Activated CD4-positive, alpha-beta memory T cell treated with anti-CD3 and anti-CD28 coated beads, Interleukin-2, amount 10 ng/mL, durations not matched to agents 7 days and 5 days (primary cell): ENCODE data around the gene ITGBL1. TPM values are rescaled to one million over a fixed set of nuclear protein-coding genes. Genes with fewer than 3 reads are reported as not detected.

ENCODE experiments used
- CTCF ChIA-PET: fragments of 350-600 bp; sonication (Branson Sonifier 250); formaldehyde crosslinking; loops from one replicate; lab custom pipeline; 2021; ENCODE audit warnings: antibody characterized with exemption, inconsistent platforms; lab: Charles Lee
- POLR2A ChIA-PET: fragments of 350-600 bp; sonication (Branson Sonifier 250); formaldehyde crosslinking; loops from one replicate; lab custom pipeline; 2021; ENCODE audit warnings: antibody characterized with exemption; lab: Charles Lee
- DNase-seq: peaks from one replicate; pipeline ENCODE4 v3.0.0-alpha.2; 2020
- H3K27ac Mint-ChIP-seq: one replicate; pipeline ENCODE4 v1.8.0; 2021; ENCODE audit warnings: mild to moderate bottlenecking, mixed read lengths
- H3K27me3 Mint-ChIP-seq: one replicate; pipeline ENCODE4 v1.8.0; 2021; ENCODE audit warnings: mixed read lengths
- H3K36me3 Mint-ChIP-seq: one replicate; pipeline ENCODE4 v1.8.0; 2021; ENCODE audit warnings: low read depth, mixed read lengths
- H3K4me1 Mint-ChIP-seq: one replicate; pipeline ENCODE4 v1.8.0; 2021; ENCODE audit warnings: mixed read lengths
- H3K4me3 Mint-ChIP-seq: one replicate; pipeline ENCODE4 v1.8.0; 2021; ENCODE audit warnings: mild to moderate bottlenecking, mixed read lengths
- H3K9me3 Mint-ChIP-seq: one replicate; pipeline ENCODE4 v1.8.0; 2021; ENCODE audit warnings: mixed read lengths
- total RNA-seq, 2 experiments: library from RNA; stranded (reverse); gene quantifications; one replicate each; pipeline ENCODE4 v1.2.3, GENCODE V29; 2021

The ITGBL1 gene
- total RNA-seq, 2 experiments from 2014 or later: not detected

DNA sequence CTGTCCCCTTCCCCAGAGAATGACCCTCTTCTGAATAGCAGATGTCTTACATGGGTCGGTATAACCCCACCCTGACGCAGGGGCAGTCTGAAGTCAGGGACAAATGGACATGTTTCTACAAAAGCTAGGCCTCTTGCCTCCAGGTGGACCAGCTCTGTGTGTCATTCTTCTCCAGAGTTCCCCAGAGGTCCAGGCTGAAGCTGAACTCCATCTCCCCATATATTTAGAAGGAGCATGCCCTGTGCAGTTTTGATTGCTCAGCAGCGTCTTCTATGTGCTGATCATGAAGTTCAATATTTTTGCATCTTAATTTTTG lies 27.4 kb upstream of the ITGBL1 start:
- H3K36me3 Mint-ChIP-seq: no peaks in the 10 kb centered on the region
- H3K4me1 Mint-ChIP-seq: no peaks in the 10 kb centered on the region
- H3K27ac Mint-ChIP-seq: no peak overlapping the region
- POLR2A ChIA-PET: no interaction called here
- no peaks in the 10 kb centered on the region for H3K9me3 Mint-ChIP-seq
- DNase-seq: no peak
- H3K27me3 Mint-ChIP-seq: peaks cover 2% of the 10 kb centered on the region
- CTCF ChIA-PET: no interaction called here
- no peak overlapping the region for H3K4me3 Mint-ChIP-seq

DNA sequence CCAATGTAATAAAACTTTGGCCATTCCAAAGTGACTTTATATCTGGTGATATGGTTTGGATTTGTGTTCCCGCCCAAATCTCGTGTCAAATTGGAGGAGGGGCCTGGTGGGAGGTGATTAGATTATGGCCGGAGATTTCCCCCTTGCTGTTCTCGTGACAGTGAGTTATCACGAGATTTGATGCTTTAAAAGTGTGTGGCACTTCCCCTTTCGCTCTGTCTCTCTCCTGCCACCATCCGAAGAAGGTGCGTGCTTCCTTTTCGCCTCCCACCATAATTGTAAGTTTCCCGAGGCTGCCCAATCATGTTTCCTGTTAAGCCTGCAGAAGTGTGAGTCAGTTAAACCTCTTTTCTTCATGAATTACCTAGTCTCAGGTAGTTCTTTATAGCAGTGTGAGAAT lies 26.9 kb upstream of the ITGBL1 start:
- Mint-ChIP-seq H3K27me3 (peaks cover 2% of the 10 kb centered on the region), H3K4me3 (no peak overlapping the region), H3K27ac (no peak overlapping the region), H3K4me1 (no peaks in the 10 kb centered on the region), H3K36me3 (no peaks in the 10 kb centered on the region), H3K9me3 (no peaks in the 10 kb centered on the region)
- DNase-seq: no peak
- POLR2A ChIA-PET: no interaction called here
- CTCF ChIA-PET: no interaction called here

DNA sequence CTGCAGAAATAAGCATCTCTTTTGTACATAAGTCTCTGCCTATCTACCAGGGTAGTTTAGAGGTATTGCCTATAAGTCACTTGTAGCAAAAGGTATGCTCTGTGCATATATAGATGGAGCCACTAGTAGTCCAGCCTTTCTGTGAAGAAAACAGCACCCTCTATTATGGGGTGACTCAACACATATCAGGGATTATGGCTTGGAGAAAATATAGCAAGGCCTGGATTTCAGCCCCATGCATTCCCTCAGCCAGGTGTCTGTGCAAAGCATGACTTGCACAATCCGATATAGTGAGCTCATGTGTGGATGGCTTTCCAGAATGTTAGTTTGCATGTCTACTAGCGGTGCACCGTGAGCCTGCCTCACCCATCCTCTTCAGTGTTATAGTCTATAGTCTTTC lies 22.7 kb upstream of the ITGBL1 start:
- Mint-ChIP-seq H3K4me1 (no peaks in the 10 kb centered on the region), H3K4me3 (no peak overlapping the region), H3K36me3 (no peaks in the 10 kb centered on the region), H3K27ac (no peak overlapping the region), H3K27me3 (peaks cover 4% of the 10 kb centered on the region), H3K9me3 (no peaks in the 10 kb centered on the region)
- no peak for DNase-seq
- ChIA-PET POLR2A (no interaction called here), CTCF (no interaction called here)

DNA sequence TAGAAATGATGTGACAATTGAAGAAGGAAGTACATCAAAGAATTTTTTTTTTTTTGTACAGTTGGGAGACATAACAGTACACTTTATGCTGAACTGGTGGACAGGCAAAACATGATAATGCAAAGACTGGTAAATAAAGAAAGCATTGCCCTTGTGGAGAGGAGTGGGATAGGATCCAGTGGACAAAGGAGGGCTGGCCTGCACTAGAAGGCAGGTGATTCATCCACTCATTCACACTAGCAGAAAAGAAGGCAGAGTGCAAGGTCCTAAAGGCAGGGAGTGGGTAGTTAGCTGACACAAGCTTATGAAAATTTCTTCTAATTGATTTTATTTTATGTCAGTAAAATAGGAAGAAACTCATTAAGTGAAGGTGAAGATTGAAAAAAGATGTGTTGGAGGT lies 18.6 kb upstream of the ITGBL1 start:
- Mint-ChIP-seq H3K9me3 (no peaks in the 10 kb centered on the region), H3K36me3 (no peaks in the 10 kb centered on the region), H3K27ac (no peak overlapping the region), H3K4me1 (no peaks in the 10 kb centered on the region), H3K4me3 (no peak overlapping the region), H3K27me3 (peaks cover 3% of the 10 kb centered on the region)
- CTCF ChIA-PET: no interaction called here
- POLR2A ChIA-PET: no interaction called here
- DNase-seq: no peak

DNA sequence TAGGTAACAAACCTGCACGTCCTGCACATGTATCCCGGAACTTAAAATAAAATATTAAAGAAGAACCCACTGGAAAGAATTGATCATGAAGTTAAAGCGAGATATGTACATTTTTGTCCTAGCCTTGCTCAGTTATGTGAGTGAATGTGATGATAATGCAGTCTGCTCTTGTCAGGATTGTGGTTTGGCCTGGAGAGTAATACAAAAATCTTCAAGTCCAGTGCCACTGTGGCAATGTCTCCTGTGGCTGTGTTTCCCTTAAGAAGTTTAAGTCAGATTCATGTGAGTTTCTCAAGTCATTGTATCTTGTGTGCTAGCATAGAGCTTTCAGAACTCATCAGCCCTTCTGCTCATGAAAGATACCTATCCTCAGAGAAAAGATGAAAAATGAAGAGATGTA lies 18.0 kb upstream of the ITGBL1 start:
- DNase-seq: no peak
- H3K9me3 Mint-ChIP-seq: no peaks in the 10 kb centered on the region
- H3K4me3 Mint-ChIP-seq: no peak overlapping the region
- ChIA-PET POLR2A (no interaction called here), CTCF (no interaction called here)
- no peaks in the 10 kb centered on the region for H3K36me3 Mint-ChIP-seq
- H3K4me1 Mint-ChIP-seq: no peaks in the 10 kb centered on the region
- peaks cover 3% of the 10 kb centered on the region for H3K27me3 Mint-ChIP-seq
- no peak overlapping the region for H3K27ac Mint-ChIP-seq

DNA sequence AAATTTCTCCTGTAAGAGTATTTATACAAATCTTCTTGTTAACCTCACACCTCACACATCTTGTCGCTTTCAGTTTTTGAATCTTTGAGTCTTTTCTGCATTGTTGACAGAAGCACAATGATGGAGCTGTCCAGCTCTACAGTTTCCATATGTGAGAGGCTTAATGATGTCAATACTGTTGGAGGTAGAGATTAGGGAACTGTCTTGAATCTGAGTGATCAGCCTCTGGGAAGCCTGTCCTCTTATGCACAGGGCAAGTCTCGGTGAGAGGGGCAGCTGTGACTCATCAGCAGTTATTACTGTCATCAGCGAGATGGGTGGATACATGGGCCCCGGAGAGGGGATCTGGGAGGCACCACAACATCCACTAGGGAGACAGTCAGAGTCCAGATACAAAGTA lies 4.6 kb upstream of the ITGBL1 start:
- no peak for DNase-seq
- Mint-ChIP-seq H3K9me3 (no peaks in the 10 kb centered on the region), H3K36me3 (no peaks in the 10 kb centered on the region), H3K4me3 (no peak overlapping the region), H3K27ac (no peak overlapping the region), H3K4me1 (no peaks in the 10 kb centered on the region), H3K27me3 (no peaks in the 10 kb centered on the region)
- POLR2A ChIA-PET: no interaction called here
- CTCF ChIA-PET: no interaction called here

DNA sequence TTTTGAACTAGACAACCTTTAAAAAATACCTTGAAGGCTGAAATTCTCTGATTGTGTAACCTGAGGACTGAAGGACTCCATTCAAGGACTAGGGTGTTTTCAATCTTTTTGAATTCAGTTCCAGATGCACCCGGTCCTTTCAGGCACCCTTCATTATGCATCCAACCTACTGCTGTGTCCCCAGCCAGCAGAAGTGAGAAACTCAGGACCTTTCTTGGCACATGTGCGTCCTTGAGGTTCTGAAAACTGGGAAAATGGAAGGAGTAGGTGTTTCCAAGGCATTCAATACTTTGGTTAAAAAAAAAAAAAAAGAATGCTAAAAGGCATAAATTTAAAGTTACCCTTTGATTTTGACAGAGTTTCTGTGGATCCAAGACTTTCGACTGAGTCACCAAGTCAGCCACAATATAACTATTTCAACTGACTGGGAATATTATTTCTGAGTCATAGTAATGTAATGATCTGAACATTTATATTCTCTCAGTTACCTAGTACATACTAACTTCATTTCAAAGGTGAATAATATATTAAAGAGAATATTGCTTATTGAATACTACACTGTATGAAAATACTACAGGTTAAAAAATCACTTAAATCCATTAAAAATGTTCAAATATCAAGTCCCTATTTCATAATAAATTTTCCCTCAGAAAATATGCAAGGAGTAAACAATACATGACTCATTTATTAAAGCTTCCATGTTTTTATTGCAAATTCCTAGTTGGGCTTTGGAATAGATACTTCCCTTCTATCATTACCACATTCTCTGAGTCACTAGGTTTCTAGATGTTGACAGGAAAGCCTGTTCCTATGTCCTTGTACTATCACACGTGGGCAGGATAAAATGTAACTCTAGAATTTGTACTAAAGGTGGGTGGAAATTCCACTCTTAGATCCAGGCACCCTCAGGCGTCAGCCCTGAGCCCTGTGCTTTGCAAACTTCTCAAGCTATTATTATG lies 2.4 kb upstream of the ITGBL1 start:
- Mint-ChIP-seq H3K27ac (no peak overlapping the region), H3K27me3 (peaks cover 12% of the 10 kb centered on the region), H3K9me3 (no peaks in the 10 kb centered on the region), H3K4me1 (peaks cover 6% of the 10 kb centered on the region), H3K36me3 (no peaks in the 10 kb centered on the region), H3K4me3 (no peak overlapping the region)
- ChIA-PET CTCF (no interaction called here), POLR2A (no interaction called here)
- DNase-seq: no peak

DNA sequence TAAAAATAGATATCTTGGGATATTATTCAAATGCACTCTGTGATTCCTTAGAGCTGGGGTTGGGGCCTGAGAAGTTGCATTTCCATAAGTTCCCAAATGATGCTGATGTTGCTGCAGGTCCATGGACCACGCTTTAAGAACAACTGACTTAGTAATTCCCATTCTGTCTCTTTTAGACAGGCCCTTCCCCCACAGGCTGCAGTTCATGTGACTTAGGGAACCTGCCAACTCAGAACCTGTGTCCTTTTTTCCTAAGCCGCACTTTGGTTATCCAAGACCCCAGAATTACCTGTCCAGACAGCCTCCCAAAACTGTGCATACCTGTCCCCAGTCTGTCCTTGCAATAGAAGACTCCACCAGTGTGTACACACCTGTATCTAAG lies 1.7 kb upstream of the ITGBL1 start:
- POLR2A ChIA-PET: no interaction called here
- CTCF ChIA-PET: no interaction called here
- H3K27me3 Mint-ChIP-seq: peaks cover 12% of the 10 kb centered on the region

DNA sequence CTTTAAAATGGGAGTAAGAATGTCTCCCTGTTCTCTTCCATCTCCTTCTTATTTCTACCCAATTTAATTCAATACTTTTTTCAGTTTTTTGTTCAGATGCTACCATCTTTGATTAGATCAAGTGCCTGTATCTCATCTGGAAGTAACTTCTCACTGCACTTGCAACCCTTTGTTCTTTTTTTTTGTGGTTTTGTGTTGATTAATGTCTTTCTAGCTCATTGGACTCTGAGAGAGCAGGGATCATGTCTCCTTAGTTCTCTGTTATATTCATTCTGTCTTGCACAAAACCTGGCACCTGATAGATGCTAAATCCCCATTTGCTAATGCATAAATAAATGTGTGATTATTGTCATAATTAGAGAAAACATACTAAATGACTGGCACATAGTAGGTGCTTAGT lies 834 bp upstream of the ITGBL1 start:
- ChIA-PET POLR2A (no interaction called here), CTCF (no interaction called here)
- H3K4me1 Mint-ChIP-seq: peaks cover 6% of the 10 kb centered on the region
- H3K9me3 Mint-ChIP-seq: no peaks in the 10 kb centered on the region
- no peak for DNase-seq
- H3K27ac Mint-ChIP-seq: no peak overlapping the region
- H3K36me3 Mint-ChIP-seq: no peaks in the 10 kb centered on the region
- peaks cover 12% of the 10 kb centered on the region for H3K27me3 Mint-ChIP-seq
- no peak overlapping the region for H3K4me3 Mint-ChIP-seq

More for the DNA sequence above, 1.7 kb upstream of the ITGBL1 start:
- Mint-ChIP-seq H3K36me3 (no peaks in the 10 kb centered on the region), H3K27ac (no peak overlapping the region), H3K4me3 (no peak overlapping the region), H3K4me1 (peaks cover 6% of the 10 kb centered on the region), H3K9me3 (no peaks in the 10 kb centered on the region)
- no peak for DNase-seq

DNA sequence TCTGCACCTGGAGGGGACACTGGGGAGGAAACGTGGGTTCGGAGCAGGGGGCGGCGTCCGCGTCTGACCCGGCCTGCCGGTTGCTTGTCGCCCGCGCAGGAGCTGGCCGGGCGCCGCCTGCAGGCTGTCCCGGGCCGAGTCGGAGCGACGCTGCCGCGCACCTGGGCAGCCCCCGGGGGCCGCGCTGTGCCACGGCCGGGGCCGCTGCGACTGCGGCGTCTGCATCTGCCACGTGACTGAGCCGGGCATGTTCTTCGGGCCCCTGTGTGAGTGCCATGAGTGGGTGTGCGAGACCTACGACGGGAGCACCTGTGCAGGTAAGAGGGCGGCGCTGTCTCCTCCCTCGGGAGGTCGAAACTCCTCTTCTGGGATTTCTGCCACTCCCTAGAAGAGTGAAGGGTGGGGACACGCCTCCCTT lies 1.3 kb downstream of the ITGBL1 start:
- POLR2A ChIA-PET: no interaction called here
- Mint-ChIP-seq H3K27ac (no peak overlapping the region), H3K4me3 (no peak overlapping the region), H3K27me3 (peaks cover 12% of the 10 kb centered on the region), H3K36me3 (no peaks in the 10 kb centered on the region), H3K4me1 (peaks cover 9% of the 10 kb centered on the region), H3K9me3 (no peaks in the 10 kb centered on the region)
- DNase-seq: no peak
- CTCF ChIA-PET: no interaction called here

DNA sequence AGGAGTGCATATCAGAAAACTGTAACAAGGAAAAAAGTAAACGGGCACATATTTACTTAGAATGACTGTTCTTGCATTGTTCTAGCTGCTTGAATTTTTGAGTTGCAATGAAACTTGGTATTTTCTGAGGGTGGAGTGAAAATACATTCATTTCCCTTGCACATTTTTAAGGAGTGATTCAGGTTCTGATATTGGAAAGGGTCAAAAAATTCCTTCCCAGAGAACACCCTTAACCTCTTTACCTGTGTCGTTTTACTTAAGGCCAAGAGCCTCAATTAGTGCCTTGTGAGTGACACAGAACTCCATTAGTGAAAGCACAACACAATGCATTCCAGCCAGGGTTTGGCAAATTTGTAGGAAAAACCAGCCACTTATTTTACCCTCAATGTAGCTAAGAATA lies 2.3 kb downstream of the ITGBL1 start:
- CTCF ChIA-PET: no interaction called here
- H3K4me1 Mint-ChIP-seq: peaks cover 9% of the 10 kb centered on the region
- H3K27me3 Mint-ChIP-seq: peaks cover 12% of the 10 kb centered on the region
- no peak for DNase-seq
- no peak overlapping the region for H3K27ac Mint-ChIP-seq
- no peaks in the 10 kb centered on the region for H3K36me3 Mint-ChIP-seq
- POLR2A ChIA-PET: no interaction called here
- H3K9me3 Mint-ChIP-seq: no peaks in the 10 kb centered on the region
- H3K4me3 Mint-ChIP-seq: no peak overlapping the region

DNA sequence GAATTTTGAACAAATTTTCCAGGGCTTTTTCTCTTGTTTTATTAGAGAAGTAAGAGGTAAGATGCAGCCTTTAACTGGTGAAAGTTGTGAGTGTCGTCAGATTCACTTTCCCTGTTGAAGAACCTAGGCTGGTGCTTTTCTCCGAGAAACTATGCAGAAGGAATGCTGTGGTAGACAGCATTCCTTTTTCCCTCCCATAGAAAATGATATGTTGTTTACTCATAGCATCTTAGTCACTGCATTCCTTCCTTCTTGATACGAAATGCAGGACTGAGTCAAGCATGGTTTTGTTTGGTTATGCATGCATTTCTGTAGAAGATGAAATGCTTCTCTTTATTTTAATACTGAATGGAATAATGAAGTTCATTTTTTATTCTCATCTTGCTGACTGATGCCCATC lies 3.4 kb downstream of the ITGBL1 start:
- Mint-ChIP-seq H3K9me3 (no peaks in the 10 kb centered on the region), H3K4me3 (no peak overlapping the region), H3K27ac (no peak overlapping the region), H3K36me3 (no peaks in the 10 kb centered on the region), H3K27me3 (peaks cover 12% of the 10 kb centered on the region), H3K4me1 (peaks cover 9% of the 10 kb centered on the region)
- POLR2A ChIA-PET: no interaction called here
- CTCF ChIA-PET: no interaction called here
- no peak for DNase-seq

DNA sequence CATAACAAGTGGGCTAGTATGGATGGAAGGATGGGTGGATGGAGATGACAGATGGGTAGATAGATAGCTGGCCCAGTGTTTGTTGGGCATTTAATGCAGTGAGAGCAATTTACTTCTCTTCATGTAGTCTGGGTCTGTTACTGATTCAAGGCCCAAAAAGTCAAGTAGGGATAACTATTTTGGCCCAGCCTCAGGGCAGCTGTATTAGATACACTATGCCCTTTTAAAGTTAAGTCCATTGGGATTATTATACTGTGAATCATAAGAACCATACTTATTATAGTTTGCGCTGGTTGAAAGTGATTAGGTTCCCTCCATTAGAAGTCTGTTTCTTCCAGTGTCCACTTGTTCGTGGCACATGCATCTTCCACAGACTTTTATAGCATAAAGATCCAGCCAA lies 4.7 kb downstream of the ITGBL1 start:
- POLR2A ChIA-PET: no interaction called here
- no peak for DNase-seq
- H3K9me3 Mint-ChIP-seq: no peaks in the 10 kb centered on the region
- no peak overlapping the region for H3K27ac Mint-ChIP-seq
- peaks cover 9% of the 10 kb centered on the region for H3K4me1 Mint-ChIP-seq
- H3K27me3 Mint-ChIP-seq: peaks cover 12% of the 10 kb centered on the region
- H3K4me3 Mint-ChIP-seq: no peak overlapping the region
- CTCF ChIA-PET: no interaction called here
- H3K36me3 Mint-ChIP-seq: no peaks in the 10 kb centered on the region

DNA sequence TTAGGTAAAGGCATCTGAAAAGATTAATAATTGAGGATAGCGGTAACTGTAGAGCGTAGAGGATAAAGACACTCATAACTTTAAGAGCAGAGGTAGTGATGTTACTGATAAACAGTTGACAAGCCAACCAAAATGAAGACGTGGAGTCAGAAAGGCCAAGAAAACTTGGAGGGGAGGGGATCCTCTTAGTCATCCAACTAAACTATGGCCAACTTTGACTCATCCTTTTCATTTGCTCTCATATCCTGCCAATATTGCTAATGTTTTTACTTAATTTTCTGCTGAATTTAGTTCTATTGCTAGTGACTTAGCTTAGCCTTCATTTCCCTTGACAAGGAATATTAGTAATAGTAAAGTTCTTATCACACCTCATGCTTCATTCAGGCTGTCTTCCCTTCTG lies 13.4 kb downstream of the ITGBL1 start:
- H3K27me3 Mint-ChIP-seq: no peaks in the 10 kb centered on the region
- H3K4me1 Mint-ChIP-seq: no peaks in the 10 kb centered on the region
- CTCF ChIA-PET: no interaction called here
- POLR2A ChIA-PET: no interaction called here
- no peak overlapping the region for H3K4me3 Mint-ChIP-seq
- no peaks in the 10 kb centered on the region for H3K9me3 Mint-ChIP-seq
- no peak overlapping the region for H3K27ac Mint-ChIP-seq
- no peak for DNase-seq
- H3K36me3 Mint-ChIP-seq: no peaks in the 10 kb centered on the region
